HUES64 (cell line): ENCODE results near the gene VIL1. TPM values are rescaled to one million over a fixed set of nuclear protein-coding genes. Genes with fewer than 3 reads are reported as not detected.

Source experiments
- H3K27ac ChIP-seq: 2 replicates; pipeline ENCODE4 v1.7.0; 2013; ENCODE audit warnings: low read depth, low read length, inconsistent platforms
- H3K27me3 ChIP-seq: 2 replicates; pipeline ENCODE4 v1.6.1; 2013; ENCODE audit warnings: mild to moderate bottlenecking, low read length; ENCODE audit not compliant: insufficient read depth
- H3K36me3 ChIP-seq: 2 replicates; pipeline ENCODE4 v1.6.1; 2013; ENCODE audit warnings: mild to moderate bottlenecking, low read length; ENCODE audit not compliant: insufficient read depth
- H3K4me1 ChIP-seq: 2 replicates; pipeline ENCODE4 v1.6.1; 2013; ENCODE audit warnings: mild to moderate bottlenecking, low read length, moderate library complexity; ENCODE audit not compliant: insufficient read depth
- H3K4me3 ChIP-seq: 2 replicates; pipeline ENCODE4 v1.5.1; 2013; ENCODE audit warnings: mild to moderate bottlenecking, low read length, moderate library complexity
- H3K9ac ChIP-seq: 2 replicates; pipeline ENCODE4 v1.6.1; 2013; ENCODE audit warnings: mild to moderate bottlenecking, low read depth, low read length
- H3K9me3 ChIP-seq: 2 replicates; pipeline ENCODE4 v1.6.1; 2013; ENCODE audit warnings: low read depth, low read length; ENCODE audit not compliant: insufficient read depth
- WGBS: fragments of 150-250, 120-280 bp; methylation state at CpG from one replicate; pipeline ENCODE4 v1.1.7; 2013; ENCODE audit warnings: missing lambda C conversion rate; 5-methylcytosine and 5-hydroxymethylcytosine counted together
- polyA plus RNA-seq, 2 experiments: library from polyadenylated mRNA; stranded (reverse); fragments of 50-300 nt; gene quantifications; one replicate each; pipeline ENCODE4 v1.2.3, GENCODE V29; 2013

VIL1 gene
- polyA plus RNA-seq (2013, experiment 1 of 2), result 8.5 TPM
- polyA plus RNA-seq (2013, experiment 2 of 2), result 6.3 TPM

DNA sequence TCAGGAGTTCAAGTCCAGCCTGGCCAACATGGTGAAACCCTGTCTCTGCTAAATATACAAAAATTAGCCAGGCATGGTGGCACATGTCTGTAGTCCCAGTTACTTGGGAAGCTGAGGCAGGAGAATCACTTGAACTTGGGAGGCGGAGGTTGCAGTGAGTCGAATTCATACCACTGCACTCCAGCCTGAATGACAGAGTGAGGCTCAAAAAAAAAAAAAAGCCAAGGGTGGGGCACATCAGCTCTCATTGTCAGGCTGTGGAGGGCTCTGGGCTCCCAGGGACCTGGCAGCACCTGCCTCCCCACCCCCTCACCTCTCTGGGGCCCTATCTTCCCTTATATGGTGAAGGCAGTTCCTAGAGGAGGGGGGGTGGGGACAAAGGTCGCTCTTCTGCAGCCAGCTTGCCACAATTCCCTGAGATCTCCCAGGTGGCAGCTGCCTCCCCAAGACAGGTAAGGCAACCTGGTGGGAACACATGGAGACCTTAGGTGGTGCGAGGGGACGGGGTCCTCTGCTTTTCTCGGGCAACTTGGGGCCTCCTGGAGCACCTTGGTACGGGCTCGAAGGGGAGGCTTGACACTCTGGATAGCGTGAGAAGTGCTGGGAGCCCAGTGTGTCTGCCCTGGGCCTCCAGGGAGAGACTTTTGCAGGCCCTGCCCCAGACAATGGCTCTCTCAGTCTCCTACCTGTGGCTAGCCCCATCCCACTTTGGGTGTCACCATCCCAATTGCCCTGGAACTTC, at the start of gene VIL1:
Gene VIL1 (plus strand): TSS at position 407 of the 742 bp plus-strand sequence. CDS start 4,656 bp downstream, outside the sequence.
- 71% methylated on average over 9 of the region's 9 CpGs for WGBS
- H3K36me3 ChIP-seq, result no peaks in the 10 kb centered on the region
- H3K9ac ChIP-seq, result no peak within 1 kb of the TSS
- peak within 1 kb of the TSS; percentile 42; the same call in 1 of the 2 replicates for H3K27ac ChIP-seq
- peaks cover 8% of the 10 kb centered on the region; the same call in 1 of the 2 replicates for H3K4me1 ChIP-seq
- H3K4me3 ChIP-seq, result no peak within 1 kb of the TSS
- H3K27me3 ChIP-seq, result no peaks in the 10 kb centered on the region
- H3K9me3 ChIP-seq, result no peaks in the 10 kb centered on the region

DNA sequence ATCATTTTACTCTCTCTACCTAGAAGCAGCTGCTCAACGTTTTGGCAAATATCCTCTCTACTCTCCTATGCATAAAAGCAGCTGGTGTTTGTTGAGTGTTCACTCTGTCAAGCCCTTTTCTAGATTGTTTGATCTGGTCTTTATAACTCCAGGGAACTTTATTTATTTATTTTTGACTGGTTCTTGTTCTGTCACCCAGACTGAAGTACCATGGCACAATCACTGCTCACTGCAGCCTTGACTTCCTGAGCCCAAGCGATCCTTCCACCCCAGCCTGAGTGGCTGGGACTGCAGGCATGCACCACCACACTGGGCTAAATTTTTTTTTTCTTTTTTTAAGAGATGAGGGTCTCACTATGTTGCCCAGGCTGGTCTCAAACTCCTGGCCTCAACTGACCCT, 49.6 kb upstream of the VIL1 start:
- Histone ChIP-seq H3K9me3 (no peaks in the 10 kb centered on the region), H3K27ac (no peak overlapping the region), H3K27me3 (no peaks in the 10 kb centered on the region), H3K36me3 (no peaks in the 10 kb centered on the region), H3K4me3 (no peak overlapping the region), H3K9ac (no peak overlapping the region), H3K4me1 (no peaks in the 10 kb centered on the region)
- WGBS, result 81% methylated on average over 2 of the region's 2 CpGs

- H3K9me3 ChIP-seq, result no peaks in the 10 kb centered on the region
- WGBS, result 92% methylated on average over 11 of the region's 11 CpGs
- H3K27me3 ChIP-seq, result no peaks in the 10 kb centered on the region
- H3K36me3 ChIP-seq, result no peaks in the 10 kb centered on the region
- H3K9ac ChIP-seq, result no peak overlapping the region
- no peaks in the 10 kb centered on the region for H3K4me1 ChIP-seq
- no peak overlapping the region for H3K4me3 ChIP-seq
- H3K27ac ChIP-seq, result no peak overlapping the region
Measured at GRCh38 chr2:218370410-218371063, 48.4 kb upstream of the VIL1 start.

- Histone ChIP-seq H3K4me3 (no peak overlapping the region), H3K27ac (no peak overlapping the region), H3K4me1 (no peaks in the 10 kb centered on the region), H3K36me3 (no peaks in the 10 kb centered on the region), H3K27me3 (no peaks in the 10 kb centered on the region), H3K9me3 (no peaks in the 10 kb centered on the region), H3K9ac (no peak overlapping the region)
Measured at GRCh38 chr2:218371983-218372350, 47.0 kb upstream of the VIL1 start.

GRCh38 chr2:218374795-218375194, 44.1 kb upstream of the VIL1 start:
- no peaks in the 10 kb centered on the region for H3K36me3 ChIP-seq
- no peak overlapping the region for H3K9ac ChIP-seq
- no peak overlapping the region for H3K27ac ChIP-seq
- 86% methylated on average over 4 of the region's 4 CpGs for WGBS
- H3K4me3 ChIP-seq, result no peak overlapping the region
- H3K4me1 ChIP-seq, result no peaks in the 10 kb centered on the region
- H3K27me3 ChIP-seq, result no peaks in the 10 kb centered on the region
- no peaks in the 10 kb centered on the region for H3K9me3 ChIP-seq

DNA sequence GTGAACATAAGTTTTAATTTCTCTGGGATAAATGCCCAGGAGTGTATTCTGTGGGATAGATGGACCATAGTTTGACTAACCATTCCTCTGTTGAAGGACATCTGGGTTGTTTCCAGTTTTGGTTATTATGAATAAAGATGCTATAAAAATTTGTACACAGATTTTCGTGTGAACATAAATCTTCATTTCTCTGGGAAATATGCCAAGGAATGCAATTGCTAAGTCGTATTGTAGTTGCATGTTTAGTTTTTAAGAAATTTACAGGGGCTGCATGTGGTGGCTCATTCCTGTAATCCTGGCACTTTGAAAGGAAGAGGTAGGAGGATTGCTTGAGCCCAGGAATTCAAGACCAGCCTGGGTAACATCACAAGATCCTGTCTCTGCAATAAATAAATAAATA, 43.7 kb upstream of the VIL1 start:
- H3K36me3 ChIP-seq, result no peaks in the 10 kb centered on the region
- H3K4me1 ChIP-seq, result no peaks in the 10 kb centered on the region
- H3K4me3 ChIP-seq, result no peak overlapping the region
- 88% methylated on average over 2 of the region's 2 CpGs for WGBS
- H3K9me3 ChIP-seq, result no peaks in the 10 kb centered on the region
- no peak overlapping the region for H3K27ac ChIP-seq
- no peaks in the 10 kb centered on the region for H3K27me3 ChIP-seq
- H3K9ac ChIP-seq, result no peak overlapping the region

DNA sequence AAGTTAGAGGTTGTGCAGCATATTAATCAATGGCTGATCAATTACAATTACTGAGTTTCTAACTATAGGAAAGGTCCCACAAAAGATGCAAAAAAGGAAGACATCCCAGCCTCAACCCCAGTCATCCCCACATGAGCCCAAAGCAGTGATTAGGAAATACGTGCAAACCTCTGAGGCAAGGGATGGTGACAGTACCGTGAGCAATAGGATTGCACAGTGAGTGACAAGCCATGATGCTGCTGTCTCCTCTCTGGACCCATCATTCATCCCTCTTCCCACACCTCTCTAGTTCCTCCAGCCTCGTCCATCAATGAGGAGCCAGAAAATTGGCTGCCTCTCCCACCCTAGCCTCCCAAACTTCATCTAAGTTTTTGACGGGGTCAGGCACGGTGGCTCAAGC, 40.9 kb upstream of the VIL1 start:
- H3K4me3 ChIP-seq, result no peak overlapping the region
- no peaks in the 10 kb centered on the region for H3K4me1 ChIP-seq
- no peak overlapping the region for H3K9ac ChIP-seq
- H3K36me3 ChIP-seq, result no peaks in the 10 kb centered on the region
- 85% methylated on average over 5 of the region's 5 CpGs for WGBS
- H3K27ac ChIP-seq, result no peak overlapping the region
- no peaks in the 10 kb centered on the region for H3K9me3 ChIP-seq
- H3K27me3 ChIP-seq, result no peaks in the 10 kb centered on the region

DNA sequence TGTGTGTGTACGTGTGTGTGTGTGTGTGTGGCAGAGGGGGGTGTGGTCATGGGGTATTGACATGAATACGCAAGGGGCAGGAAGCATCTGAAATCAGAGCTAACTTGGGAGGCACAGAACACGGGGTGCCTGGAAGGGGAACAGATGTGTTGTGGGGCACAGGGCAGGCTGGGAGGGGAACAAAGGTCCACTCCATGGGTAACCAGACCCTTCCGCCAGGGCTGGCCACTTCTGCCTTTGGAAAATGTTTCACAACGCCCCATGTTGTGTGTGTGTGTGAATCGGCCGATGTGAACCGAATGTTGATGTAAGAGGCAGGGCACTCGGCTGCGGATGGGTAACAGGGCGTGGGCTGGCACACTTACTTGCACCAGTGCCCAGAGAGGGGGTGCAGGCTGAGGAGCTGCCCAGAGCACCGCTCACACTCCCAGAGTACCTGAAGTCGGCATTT, 37.0 kb upstream of the VIL1 start, which contains the start of gene SLC11A1:
Gene SLC11A1 (plus strand): TSS at position 358 of the 451 bp plus-strand sequence. CDS start 96 bp downstream, outside the sequence.
- H3K4me1 ChIP-seq, result no peaks in the 10 kb centered on the region
- H3K9ac ChIP-seq, result no peak within 1 kb of the TSS
- WGBS, result 90% methylated on average over 13 of the region's 13 CpGs
- no peaks in the 10 kb centered on the region for H3K9me3 ChIP-seq
- no peak within 1 kb of the TSS for H3K4me3 ChIP-seq
- H3K27me3 ChIP-seq, result peaks cover 7% of the 10 kb centered on the region
- H3K36me3 ChIP-seq, result no peaks in the 10 kb centered on the region
- no peak within 1 kb of the TSS for H3K27ac ChIP-seq

DNA sequence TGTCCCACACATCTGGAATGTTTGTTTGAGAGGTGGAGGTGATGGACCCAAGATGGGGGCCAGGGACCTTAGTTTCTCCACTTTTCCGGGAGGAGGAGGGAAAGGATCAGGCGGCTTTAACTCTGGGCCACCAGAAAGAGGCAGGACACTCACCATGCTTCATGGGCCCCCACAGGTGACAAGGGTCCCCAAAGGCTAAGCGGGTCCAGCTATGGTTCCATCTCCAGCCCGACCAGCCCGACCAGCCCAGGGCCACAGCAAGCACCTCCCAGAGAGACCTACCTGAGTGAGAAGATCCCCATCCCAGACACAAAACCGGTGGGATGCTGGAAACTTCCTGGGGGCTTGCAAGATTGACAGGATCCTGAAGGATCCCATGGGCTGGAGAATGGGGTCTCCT, 36.1 kb upstream of the VIL1 start:
- Histone ChIP-seq H3K9me3 (no peaks in the 10 kb centered on the region), H3K27ac (no peak overlapping the region), H3K9ac (no peak overlapping the region), H3K4me3 (no peak overlapping the region), H3K4me1 (no peaks in the 10 kb centered on the region), H3K27me3 (peaks cover 12% of the 10 kb centered on the region), H3K36me3 (no peaks in the 10 kb centered on the region)
- WGBS, result 93% methylated on average over 6 of the region's 6 CpGs

DNA sequence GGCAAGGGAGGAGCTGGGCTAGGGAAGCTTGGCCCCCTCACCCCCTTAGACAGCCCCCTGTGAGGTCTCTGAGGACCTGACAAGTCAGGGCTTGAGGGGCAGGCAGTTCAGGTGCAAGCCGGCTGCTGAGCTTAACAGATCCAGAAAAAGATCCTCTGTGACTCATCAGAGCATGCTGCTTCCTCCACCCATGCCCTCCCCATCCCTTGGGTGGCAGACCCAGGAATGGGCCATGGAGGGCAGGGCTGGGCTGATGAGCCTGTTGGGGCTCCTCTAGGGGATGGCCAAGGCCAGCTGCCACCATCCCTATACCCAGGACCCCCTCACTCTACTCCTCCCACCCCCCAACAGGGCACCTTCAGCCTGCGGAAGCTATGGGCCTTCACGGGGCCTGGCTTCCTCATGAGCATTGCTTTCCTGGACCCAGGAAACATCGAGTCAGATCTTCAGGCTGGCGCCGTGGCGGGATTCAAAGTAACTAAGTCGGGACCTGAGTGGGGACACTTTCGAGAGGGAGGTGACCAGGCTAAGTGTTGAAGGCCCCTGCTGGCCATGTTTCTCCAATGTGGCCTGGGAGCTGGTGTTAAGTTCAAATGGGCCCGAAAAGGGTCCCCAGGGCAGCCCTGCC, 34.9 kb upstream of the VIL1 start:
- H3K27ac ChIP-seq, result no peak overlapping the region
- WGBS, result 90% methylated on average over 10 of the region's 10 CpGs
- no peaks in the 10 kb centered on the region for H3K4me1 ChIP-seq
- no peak overlapping the region for H3K4me3 ChIP-seq
- peaks cover 12% of the 10 kb centered on the region for H3K27me3 ChIP-seq
- no peaks in the 10 kb centered on the region for H3K36me3 ChIP-seq
- no peaks in the 10 kb centered on the region for H3K9me3 ChIP-seq
- no peak overlapping the region for H3K9ac ChIP-seq

DNA sequence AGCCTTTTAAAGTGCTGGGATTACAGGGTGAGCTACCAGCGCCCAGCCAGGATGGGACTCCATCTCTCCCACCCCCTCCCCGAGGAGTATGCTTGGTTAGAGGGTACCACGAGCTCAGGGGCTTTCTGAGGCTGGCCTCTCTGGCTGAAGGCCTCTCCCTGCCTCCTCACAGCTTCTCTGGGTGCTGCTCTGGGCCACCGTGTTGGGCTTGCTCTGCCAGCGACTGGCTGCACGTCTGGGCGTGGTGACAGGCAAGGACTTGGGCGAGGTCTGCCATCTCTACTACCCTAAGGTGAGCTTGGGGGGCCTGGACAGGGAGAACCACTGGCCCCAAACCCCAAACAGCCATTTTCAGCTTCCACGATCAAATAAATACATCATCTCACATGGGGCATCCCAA, 33.9 kb upstream of the VIL1 start:
- 91% methylated on average over 9 of the region's 9 CpGs for WGBS
- Histone ChIP-seq H3K4me3 (no peak overlapping the region), H3K27me3 (peaks cover 12% of the 10 kb centered on the region), H3K4me1 (no peaks in the 10 kb centered on the region), H3K9me3 (no peaks in the 10 kb centered on the region), H3K27ac (no peak overlapping the region), H3K9ac (no peak overlapping the region), H3K36me3 (no peaks in the 10 kb centered on the region)
